Activated CD8-positive, alpha-beta memory T cell treated with anti-CD3 and anti-CD28 coated beads for 48 hours (primary cell): Measurements from ENCODE around the gene KREMEN1.
A peak's percentile ranks its signal among the peaks of the same experiment; 100 is the strongest.

ENCODE experiments used
- DNase-seq, 3 experiments: peaks; one replicate each; pipeline ENCODE4 v3.0.0-alpha.2; 2020; ENCODE audit warnings: low read depth in 2 of 3, low spot score in 2 of 3

The KREMEN1 gene

DNA sequence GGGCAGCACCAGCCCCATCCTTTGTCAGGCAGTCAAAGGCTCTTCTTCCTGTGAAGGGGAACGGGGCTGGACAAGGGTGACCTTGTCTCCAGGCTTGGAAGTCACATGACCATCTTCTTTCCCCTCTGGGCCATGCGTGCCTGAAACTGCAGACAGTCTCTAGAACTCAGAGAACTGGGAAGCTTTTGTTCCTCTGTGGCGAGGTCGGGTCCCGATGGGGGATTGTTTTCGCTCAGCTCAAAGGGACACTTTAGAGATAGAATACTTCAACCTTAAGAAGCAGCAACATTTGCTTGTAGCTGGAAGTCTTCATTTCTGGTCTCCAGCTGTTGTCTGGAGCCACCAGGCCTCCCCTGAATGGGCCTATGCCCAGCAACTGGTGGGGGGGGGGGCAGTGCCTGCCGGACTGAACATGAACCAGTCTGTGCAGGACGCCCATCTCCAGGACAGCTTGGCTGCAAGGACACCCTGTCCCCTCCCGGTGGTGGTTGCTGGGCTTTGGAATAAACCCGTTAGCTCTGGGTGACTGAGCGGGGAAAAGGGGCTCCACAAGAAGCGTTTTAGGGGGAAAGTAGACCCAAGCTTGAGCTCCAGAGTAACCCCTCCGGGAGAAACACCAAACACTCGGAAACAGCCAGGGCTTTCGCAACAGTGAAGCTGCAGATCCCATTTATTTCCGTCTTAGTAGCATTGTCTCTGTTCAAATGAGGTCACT, 77.2 kb downstream of the KREMEN1 start:
- no peak for DNase-seq

DNA sequence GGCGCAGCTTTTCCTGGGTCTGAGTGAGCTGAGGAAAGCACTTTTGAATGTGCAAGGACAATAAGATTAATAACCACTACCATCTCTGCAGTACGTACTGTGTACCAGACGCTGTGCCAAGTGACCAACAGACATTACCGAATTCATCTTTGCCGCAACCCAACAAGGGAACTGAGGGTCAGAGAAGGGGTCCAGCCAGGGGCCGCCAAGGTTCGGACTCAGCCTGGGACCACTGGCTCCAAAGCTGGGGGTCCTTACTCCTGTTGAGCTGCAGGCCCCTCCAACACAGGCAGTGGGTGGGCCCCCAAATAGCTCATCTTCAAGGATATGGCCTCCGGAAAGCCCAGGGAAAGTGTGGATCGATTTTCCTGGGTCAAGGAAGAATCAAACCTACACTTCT, 77.9 kb downstream of the KREMEN1 start:
- no peak for DNase-seq

DNA sequence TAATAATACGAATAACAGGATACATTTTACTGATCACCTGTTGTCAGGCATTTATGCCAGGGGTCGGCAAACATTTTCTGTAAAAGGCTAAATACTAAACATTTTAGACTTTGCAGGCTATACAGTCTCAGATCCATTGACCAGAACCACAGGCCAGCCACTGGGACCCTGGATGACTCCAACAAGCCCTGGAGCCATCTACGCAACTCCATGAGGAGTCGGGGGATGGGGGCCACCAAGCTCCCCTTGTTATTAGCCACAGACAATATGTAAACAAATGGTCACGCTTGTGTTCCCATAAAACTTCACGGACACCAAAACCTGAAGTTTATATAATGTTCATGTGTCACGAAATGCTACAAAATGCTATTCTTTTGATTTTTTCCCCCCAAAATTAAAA, 78.5 kb downstream of the KREMEN1 start:
- no peak for DNase-seq

GRCh38 chr22:29152045-29152953, 79.5 kb downstream of the KREMEN1 start:
- DNase-seq = no peak

DNA sequence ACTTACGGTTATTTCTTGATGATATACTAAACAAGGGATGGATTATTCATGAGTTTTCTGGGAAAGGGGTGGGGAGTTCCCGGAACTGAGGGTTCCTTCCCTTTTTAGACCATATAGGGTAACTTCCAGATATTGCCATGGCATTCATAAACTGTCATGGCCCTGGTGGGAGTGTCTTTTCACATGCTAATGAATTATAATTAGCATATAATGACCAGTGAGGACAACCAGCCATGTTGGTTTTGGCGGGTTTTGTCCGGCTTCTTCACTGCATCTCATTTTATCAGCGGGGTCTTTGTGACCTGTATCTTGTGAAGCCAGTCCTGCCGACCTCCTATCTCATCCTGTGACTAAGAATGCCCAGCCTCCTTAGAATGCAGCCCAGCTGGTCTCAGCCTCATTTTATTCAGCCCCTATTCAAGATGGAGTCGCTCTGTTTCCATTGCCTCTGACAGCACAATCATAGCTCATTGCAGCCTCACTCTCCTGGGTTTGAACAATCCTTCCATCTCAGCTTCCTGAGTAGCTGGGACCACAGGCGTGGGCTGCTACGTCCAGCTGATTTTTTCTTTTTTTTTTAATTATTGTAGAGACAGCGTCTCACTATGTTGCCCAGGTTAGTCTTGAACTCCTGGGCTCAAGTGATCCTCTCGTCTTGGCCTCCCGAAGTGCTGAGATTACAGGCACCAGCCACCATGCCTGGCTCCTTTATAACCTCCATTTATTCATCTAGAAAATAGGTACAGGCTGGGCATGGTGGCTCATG, 80.3 kb downstream of the KREMEN1 start:
- no peak for DNase-seq

- DNase-seq = peak; percentile 59 to 87 (median 60)
Observed at GRCh38 chr22:29154364-29155048, 81.7 kb downstream of the KREMEN1 start.

DNA sequence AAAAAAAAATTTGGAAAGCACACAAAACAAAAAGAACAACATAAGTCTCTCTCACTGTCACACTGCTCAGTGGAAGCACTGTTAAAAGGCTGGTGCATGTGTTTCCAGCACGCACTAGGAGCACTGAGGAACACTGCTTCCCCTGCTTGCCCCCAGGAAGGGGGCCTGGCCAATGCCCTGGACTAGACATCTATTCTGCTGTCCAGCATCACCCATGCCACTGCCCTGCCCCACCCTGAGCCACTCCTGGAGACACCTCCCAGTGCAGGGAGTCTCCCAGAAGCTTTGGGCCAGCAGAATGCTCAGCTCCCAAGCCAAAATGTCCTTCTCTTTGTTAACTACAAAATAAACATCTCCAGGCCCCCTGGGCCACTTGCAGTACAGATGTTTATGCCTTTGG, 83.1 kb downstream of the KREMEN1 start:
- no peak for DNase-seq

DNA sequence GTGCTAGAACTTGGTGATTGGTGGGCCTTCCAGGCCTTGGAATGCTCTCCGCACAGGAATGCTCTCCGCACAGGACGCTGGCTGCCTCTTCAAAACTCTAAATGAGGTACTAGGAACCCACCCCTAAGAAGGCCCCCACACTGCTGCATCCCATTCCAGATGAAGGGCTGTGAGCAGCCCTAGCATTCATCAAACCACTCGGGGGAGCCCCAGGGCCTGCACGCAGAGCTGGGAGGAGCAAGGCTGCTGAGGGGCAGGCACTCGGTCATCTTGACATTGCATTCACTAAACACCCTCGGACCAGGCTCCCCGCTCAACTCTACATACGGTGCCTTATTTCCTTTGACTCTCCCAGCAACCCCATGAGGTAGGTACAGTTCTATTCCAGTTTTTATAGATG, 83.7 kb downstream of the KREMEN1 start:
- DNase-seq = no peak

DNA sequence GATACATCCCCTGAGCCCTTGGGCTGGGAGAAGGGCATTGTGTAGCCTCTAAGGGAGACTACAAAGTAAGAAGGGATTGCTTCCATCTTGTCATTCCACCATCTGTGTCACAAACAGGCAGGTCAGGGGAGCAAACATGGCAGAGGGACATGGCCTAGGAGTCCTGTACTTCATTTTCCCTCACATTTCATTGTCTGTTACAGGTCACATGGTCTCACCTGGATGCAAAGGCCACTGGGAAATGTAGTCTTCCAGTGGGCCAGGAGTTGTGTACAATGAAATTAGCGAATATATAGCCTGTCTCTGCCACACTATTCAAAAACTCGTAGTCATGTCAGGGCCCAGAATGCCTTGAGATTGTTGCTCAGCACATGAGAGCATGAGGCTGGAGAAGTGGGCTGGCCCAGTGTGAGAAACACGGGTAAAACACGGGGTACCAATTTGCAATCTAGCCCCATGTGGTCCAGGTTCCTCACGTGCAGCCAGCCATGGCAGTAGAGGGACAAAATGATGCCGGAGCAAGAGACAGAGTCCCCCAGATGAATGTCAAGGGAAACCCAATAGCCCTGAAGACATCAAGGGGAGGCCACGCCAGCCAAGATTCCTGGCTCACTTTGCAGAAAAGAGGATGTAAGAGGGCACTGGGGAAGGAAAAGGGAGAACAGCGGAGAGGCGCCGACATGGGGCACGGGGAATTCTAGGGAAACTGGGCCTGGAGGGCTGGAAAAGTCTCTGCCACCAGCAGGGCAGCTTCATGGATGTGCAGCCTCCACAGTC, 85.1 kb downstream of the KREMEN1 start:
- DNase-seq = no peak

- DNase-seq = no peak
Observed at GRCh38 chr22:29158546-29158945, 85.7 kb downstream of the KREMEN1 start.

DNA sequence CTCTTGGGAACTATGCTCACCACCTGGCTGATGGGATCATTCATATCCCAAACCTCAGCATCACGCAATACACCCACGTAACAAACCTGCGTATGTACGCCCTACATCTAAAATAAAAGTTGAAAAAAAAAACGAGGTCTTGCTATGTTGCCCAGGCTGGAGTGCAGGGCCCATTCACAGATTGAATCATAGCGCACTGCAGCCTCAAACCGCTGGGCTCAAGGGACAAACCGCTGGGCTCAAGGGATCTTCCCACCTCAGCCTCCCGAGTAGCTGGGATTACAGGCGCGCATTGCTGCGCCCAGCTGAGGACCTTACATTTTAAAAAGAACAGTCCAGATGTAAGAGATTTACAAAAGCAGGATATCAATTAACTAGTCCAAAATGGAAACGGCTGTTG, 91.0 kb downstream of the KREMEN1 start:
- no peak for DNase-seq

- no peak for DNase-seq
Observed at GRCh38 chr22:29165321-29166060, 92.7 kb downstream of the KREMEN1 start.

DNA sequence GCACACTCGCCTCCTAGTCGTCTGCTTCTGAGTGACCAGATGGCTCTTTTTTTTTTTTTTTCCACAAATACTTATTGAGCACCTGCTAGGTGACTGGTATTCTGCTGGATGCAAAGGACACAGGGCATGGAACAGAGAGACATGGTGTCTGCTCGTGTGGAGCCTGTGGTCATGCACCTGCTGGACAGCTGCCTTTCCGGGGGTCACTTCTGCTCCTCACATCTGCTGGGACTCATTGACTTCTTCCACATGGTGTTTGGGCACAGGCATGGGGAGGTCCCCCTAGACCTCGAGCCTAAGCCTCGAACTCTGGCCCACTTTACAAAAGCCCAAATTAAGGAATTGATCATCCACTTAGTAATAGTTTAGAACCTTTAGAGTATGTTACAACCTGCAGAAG, 93.3 kb downstream of the KREMEN1 start:
- no peak for DNase-seq

GRCh38 chr22:29167032-29167911, 94.4 kb downstream of the KREMEN1 start:
- DNase-seq = peak; percentile 17 to 66 (median 30)

- no peak for DNase-seq
Observed at GRCh38 chr22:29171721-29172120, 98.9 kb downstream of the KREMEN1 start.

DNA sequence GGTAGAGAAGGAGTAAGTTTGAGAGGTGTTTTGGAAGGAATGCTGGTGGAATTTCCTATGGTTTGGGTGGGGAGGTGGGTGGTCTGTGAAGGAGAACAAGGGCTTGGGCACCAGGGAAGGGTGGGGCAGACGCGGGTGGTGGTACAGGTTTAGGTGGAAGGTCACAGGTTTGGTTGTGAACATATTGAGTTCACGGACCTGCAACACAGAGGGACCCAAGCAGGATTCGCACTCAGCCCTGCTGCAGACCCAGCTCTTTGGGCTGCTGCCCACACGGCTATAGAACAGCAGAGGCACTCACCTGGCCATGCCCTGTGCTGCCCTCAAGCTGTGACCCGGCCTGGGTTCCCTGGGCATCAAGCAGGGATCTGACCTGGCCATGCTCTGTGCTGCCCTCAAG, 99.4 kb downstream of the KREMEN1 start:
- no peak for DNase-seq

DNA sequence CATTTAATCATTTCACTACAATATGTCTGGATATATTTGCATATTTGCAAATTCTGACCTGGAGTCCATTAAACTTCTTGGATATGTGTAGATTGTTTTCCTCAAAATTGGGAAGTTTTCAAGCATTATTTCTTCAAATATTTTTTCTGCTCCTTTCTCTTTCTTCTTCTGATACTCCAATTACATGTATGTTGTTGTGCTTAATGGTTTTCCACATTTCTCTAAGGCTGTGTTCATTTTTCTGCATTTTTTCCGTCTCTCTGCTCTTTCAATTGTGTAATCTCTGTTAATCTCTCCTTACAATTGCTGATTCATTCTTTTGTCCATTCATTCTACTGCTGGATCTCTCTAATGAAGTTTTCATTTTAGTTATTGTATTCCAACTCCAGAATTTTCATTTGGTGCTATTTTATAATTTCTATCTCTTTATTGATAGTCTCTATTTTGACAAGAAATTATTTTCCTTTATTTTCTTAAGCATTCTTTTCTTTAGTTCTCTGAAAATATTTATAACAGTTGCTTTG, 102.5 kb downstream of the KREMEN1 start:
- no peak for DNase-seq
